Transverse colon (tissue), 4 donors: ENCODE measurements around the gene ZNF439. TPM values are rescaled to one million over a fixed set of nuclear protein-coding genes. Genes with fewer than 3 reads are reported as not detected.
A peak's percentile ranks its signal among the peaks of the same experiment; 100 is the strongest.
"Not testable (repeated sequence)": the region's sequence is repeated elsewhere in the genome, so short reads cannot be mapped to it uniquely, and the experiment has no call there.

Source experiments
- DNase-seq: peaks from one replicate; pipeline ENCODE4 v3.0.0-alpha.2; 2019
- H3K27ac ChIP-seq, 4 donors: fragments of 200-600 bp; sonication (generic); 2 replicates each; pipeline ENCODE4 v1.5.1; 2016 to 2018; ENCODE audit warnings: inconsistent platforms in 4 of 4
- H3K27me3 ChIP-seq: fragments of 200-600 bp; sonication (generic); 2 replicates; pipeline ENCODE4 v1.5.1; 2017; ENCODE audit warnings: inconsistent platforms
- H3K36me3 ChIP-seq, 4 donors: fragments of 200-600 bp; sonication (generic); 2 replicates each; pipeline ENCODE4 v1.5.1; 2017 to 2019; ENCODE audit warnings: inconsistent platforms in 4 of 4
- H3K4me1 ChIP-seq, 4 donors: fragments of 200-600 bp; sonication (generic); 2 replicates each; pipeline ENCODE4 v1.5.1; 2017 to 2020; ENCODE audit warnings: inconsistent platforms in 4 of 4
- H3K4me3 ChIP-seq, 4 donors: fragments of 200-600 bp; sonication (generic); 1 replicate in 1 of 4; 2 replicates in 3 of 4; pipeline versions ENCODE4 v1.5.1 to v1.6.1; 2017 to 2019; ENCODE audit warnings: inconsistent platforms in 4 of 4
- H3K9me3 ChIP-seq, 2 donors: fragments of 200-600 bp; sonication (generic); 2 replicates each; pipeline ENCODE4 v1.5.1; 2017 to 2019; ENCODE audit warnings: inconsistent platforms in 2 of 2
- CTCF ChIP-seq, 5 experiments: fragments of 200-600 bp in 3 of 5; fragments of 450-650 bp in 2 of 5; sonication (generic) in 3 of 5; IDR thresholded peaks; 1 replicate in 2 of 5; 2 replicates in 3 of 5; pipeline ENCODE4 v1.5.1; 2016 to 2017; ENCODE audit warnings: antibody characterized with exemption in 5 of 5, inconsistent platforms in 3 of 5, mild to moderate bottlenecking in 2 of 5, moderate library complexity in 1 of 5
- EP300 ChIP-seq: sonication (generic); formaldehyde crosslinking; IDR thresholded peaks from one replicate; pipeline ENCODE4 v1.6.1; 2017; ENCODE audit warnings: antibody characterized with exemption, low read depth
- POLR2A ChIP-seq: fragments of 450-650 bp; IDR thresholded peaks from one replicate; pipeline ENCODE4 v1.6.1; 2016; ENCODE audit warnings: antibody characterized with exemption, mild to moderate bottlenecking, moderate library complexity
- POLR2AphosphoS5 ChIP-seq, 3 donors: sonication (generic); formaldehyde crosslinking; IDR thresholded peaks; one replicate each; pipeline ENCODE4 v1.6.1; 2016; ENCODE audit warnings: antibody characterized with exemption in 3 of 3
- WGBS, 2 donors: methylation state at CpG; one replicate each; pipeline ENCODE4 v1.1.5; 2018; ENCODE audit warnings: low coverage in 1 of 2; 5-methylcytosine and 5-hydroxymethylcytosine counted together
- in situ Hi-C, 4 donors: fragments of 200-750 bp; cut with MboI; loops; one replicate each; pipeline versions ENCODE4 v1.15.0 to v1.15.1; 2017; ENCODE audit warnings: low sequenced_read_pairs in 3 of 4, low pct_ligation_motif_present in 1 of 4, low pct_unique_long_range_greater_than_20kb in 1 of 4
- intact Hi-C: fragments of 100-400 bp; cut with DNase I; formaldehyde crosslinking; loops from one replicate; pipeline ENCODE4 v1.15.1; 2023; ENCODE audit warnings: low total_unique reads
- total RNA-seq, 4 donors: library from RNA; depleted of rRNA; stranded (reverse); fragments of >200 nt; gene quantifications; one replicate each; pipeline ENCODE4 v1.1.0, GENCODE V29; 2016

ZNF439 gene
- total RNA-seq, 4 donors from 2014 or later: 14.6 to 20.3 (median 16.0) TPM

DNA sequence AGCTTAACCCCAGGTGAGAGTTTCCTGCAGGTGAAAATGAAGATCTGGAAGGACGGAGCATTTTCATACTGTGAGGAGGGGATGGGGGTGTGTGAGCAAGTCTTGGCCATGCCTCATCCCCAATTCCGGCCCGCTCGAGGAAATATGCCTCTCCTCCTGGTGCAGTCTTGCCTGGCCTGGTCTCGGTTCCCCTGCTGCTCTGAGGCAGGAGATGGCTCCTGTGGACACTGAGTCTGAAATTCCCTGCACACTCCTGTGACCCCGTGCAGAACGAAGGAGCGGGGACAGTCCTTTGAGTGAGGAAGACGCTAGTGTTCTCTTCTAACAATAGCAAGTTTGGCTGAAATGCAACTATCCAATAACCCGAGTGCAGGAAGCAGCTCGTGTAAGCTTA is 329 bp upstream of the ZNF439 start:
- TF ChIP-seq POLR2A (no peak), POLR2AphosphoS5 (IDR thresholded peaks at IDR 0.05) (no peak), EP300 (no peak), CTCF (IDR thresholded peaks at IDR 0.05) (no peak)
- Histone ChIP-seq H3K9me3 (no peaks in the 10 kb centered on the region), H3K27ac (peak overlapping the region; percentile 70 to 78 (median 74)), H3K4me1 (peaks cover 2 to 18% (median 3%) of the 10 kb centered on the region in 4 donors), H3K27me3 (no peaks in the 10 kb centered on the region), H3K4me3 (peak overlapping the region in 3 of 4 donors; percentile 43 to 78 (median 55)), H3K36me3 (no peaks in the 10 kb centered on the region)
- in situ Hi-C loops: no loop called here
- intact Hi-C loops: no loop called here
- no peak for DNase-seq
- 45% methylated on average over 11 of the region's 11 CpGs; no CpG with 5 or more reads in 1 of the 2 donors for WGBS, 2 donors

- H3K4me3 ChIP-seq, H3K9me3 ChIP-seq, H3K27me3 ChIP-seq, H3K27ac ChIP-seq, H3K36me3 ChIP-seq, in situ Hi-C loops, intact Hi-C loops, DNase-seq: not testable (repeated sequence)
- 91 to 92% methylated on average over 4 of the region's 4 CpGs for WGBS, 2 donors
- H3K4me1 ChIP-seq: peaks cover 2 to 18% (median 3%) of the 10 kb centered on the region in 4 donors
Measured at GRCh38 chr19:11850289-11850688, 1.8 kb downstream of the ZNF439 start.

DNA sequence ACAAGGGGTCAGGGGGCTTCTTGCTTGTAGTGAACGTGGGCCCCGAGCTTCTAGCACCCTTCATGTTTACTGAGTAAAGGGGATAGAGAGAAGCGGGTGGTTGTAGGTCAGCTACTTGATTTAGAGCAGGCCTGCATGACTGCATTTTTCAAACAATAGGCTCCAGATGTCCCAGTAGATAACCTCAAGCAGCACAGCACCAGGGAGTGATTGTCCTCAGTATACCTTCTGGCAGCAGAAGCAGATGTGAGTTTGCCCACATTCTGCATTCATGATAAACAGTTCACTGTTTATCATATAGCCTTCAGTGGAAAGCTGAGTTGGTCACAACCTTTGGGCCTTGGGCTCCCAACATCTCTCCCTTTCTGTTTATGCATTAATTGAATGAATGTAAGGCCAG is 4.8 kb downstream of the ZNF439 start:
- 98% methylated on average over 3 of the region's 3 CpGs; no CpG with 5 or more reads in 1 of the 2 donors for WGBS, 2 donors
- intact Hi-C loops (no loop called here), in situ Hi-C loops (no loop called here)
- Histone ChIP-seq H3K4me1 (peaks cover 2 to 26% (median 7%) of the 10 kb centered on the region in 4 donors), H3K27ac (no peak overlapping the region), H3K9me3 (no peaks in the 10 kb centered on the region), H3K27me3 (no peaks in the 10 kb centered on the region), H3K4me3 (no peak overlapping the region), H3K36me3 (no peaks in the 10 kb centered on the region)
- DNase-seq: no peak
- TF ChIP-seq EP300 (no peak), CTCF (IDR thresholded peaks at IDR 0.05) (no peak), POLR2AphosphoS5 (IDR thresholded peaks at IDR 0.05) (no peak), POLR2A (no peak)

DNA sequence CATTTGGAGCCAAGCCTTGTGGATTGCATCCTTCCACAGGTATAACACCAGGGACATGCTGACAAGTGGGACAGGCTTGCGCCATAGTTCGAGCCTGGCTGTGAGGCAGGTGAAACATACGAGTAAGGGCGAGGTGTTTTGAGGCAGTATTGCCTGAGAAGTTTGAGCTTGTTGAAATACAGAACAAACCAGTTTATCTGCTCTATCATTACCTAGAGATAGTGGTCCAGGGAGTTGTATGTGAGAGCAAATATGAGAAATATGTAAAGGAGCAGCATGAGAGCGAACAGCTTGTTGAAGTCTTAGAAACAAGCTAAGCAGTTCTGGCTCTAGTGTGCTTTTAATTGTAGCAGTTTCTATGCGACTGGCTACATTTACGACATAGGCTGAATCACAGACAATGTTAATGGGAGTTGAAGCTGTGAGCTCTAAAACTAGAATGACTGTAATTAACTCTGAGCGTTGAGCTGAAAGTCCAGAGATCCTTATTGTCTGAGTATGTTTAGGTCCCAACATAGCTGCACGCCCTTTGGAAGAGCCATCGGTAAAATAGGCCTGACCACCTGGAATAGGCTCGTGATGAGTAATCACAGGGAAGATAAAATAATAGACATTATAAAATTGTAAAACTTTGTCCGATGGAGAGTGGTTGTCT is 8.2 kb downstream of the ZNF439 start:
- peak; percentile 33 for DNase-seq
- in situ Hi-C loops: no loop called here
- Histone ChIP-seq H3K27ac (peak overlapping the region; percentile 48 to 72 (median 66)), H3K27me3 (no peaks in the 10 kb centered on the region), H3K4me1 (peaks cover 0 to 10% (median 4%) of the 10 kb centered on the region in 4 donors), H3K9me3 (peaks cover 0 to 7% of the 10 kb centered on the region in 2 donors), H3K36me3 (no peaks in the 10 kb centered on the region), H3K4me3 (no peak overlapping the region)
- WGBS, 2 donors: 62 to 63% methylated on average over 7 to 12 of the region's 12 CpGs
- TF ChIP-seq EP300: no peak
- no peak for TF ChIP-seq CTCF (IDR thresholded peaks at IDR 0.05)
- TF ChIP-seq POLR2AphosphoS5 (IDR thresholded peaks at IDR 0.05): peak in 1 of 3 donors; percentile 16
- no peak for TF ChIP-seq POLR2A
- intact Hi-C loops: no loop called here

DNA sequence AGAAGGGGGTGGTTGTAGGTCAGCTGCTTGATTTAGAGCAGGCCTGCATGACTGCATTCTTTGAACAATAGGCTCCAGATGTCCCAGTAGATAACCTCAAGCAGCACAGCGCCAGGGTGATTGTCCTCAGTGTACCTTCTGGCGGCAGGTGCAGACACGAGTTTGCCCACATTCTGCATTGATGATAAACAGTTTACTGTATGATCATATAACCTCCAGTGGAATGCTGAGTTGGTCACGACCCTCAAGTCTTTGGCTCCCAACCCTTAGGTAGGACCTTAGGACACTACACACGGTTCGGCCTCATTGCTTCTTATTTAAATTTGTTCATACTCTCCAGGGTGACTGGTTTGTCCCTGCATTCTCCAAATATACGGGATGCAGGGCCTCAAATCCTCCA is 12.2 kb downstream of the ZNF439 start:
- Histone ChIP-seq H3K9me3 (peaks cover 23% of the 10 kb centered on the region in 2 donors), H3K36me3 (peaks cover 0 to 12% (median 0%) of the 10 kb centered on the region in 4 donors), H3K27ac (no peak overlapping the region), H3K27me3 (no peaks in the 10 kb centered on the region), H3K4me1 (peaks cover 0 to 7% (median 3%) of the 10 kb centered on the region in 4 donors), H3K4me3 (no peak overlapping the region)
- no peak for TF ChIP-seq POLR2AphosphoS5 (IDR thresholded peaks at IDR 0.05)
- no peak for TF ChIP-seq CTCF (IDR thresholded peaks at IDR 0.05)
- no peak for TF ChIP-seq EP300
- TF ChIP-seq POLR2A: no peak
- WGBS, 2 donors: 95 to 96% methylated on average over 6 to 7 of the region's 7 CpGs
- intact Hi-C loops: no loop called here
- in situ Hi-C loops: no loop called here
- DNase-seq: no peak
